Measurements from ENCODE around the gene ZSCAN30.

DNA sequence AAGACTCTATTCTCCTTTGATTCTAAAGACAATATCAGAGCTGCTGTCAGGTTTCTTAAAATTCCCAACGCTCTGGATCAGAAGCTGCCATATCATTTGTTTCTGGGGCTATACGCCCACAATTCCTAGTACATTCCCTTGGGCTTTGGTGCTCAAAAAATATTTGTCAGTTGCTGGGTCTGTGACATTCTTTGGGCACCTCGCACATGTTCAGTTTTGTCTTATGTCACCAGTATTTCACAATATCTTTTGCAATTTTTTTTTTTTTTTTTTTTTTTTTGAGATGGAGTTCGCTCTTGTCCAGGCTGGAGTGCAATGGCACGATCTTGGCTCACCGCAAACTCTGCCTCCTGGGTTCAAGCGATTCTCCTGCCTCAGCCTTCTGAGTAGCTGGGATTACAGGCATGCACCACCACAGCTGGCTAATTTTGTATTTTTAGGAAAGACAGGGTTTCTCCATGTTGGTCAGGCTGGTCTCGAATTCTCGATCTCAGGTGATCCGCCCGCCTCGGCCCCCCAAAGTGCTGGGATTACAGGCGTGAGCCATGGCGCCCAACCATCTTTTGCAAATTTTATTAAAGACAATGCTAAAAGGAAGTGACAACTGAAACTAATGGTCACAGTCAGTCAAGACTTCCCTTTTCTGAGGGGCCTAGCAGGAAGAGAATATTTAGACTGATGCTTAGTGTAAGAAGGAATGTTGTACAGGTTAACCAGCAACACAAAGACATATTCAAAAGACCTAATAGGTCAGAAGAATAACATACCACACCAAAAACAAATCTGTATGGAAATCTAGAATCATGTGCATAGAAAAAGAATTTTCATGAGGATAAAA lies 42.4 kb downstream of the ZSCAN30 start:
- TF ChIP-seq, protein P1, sequence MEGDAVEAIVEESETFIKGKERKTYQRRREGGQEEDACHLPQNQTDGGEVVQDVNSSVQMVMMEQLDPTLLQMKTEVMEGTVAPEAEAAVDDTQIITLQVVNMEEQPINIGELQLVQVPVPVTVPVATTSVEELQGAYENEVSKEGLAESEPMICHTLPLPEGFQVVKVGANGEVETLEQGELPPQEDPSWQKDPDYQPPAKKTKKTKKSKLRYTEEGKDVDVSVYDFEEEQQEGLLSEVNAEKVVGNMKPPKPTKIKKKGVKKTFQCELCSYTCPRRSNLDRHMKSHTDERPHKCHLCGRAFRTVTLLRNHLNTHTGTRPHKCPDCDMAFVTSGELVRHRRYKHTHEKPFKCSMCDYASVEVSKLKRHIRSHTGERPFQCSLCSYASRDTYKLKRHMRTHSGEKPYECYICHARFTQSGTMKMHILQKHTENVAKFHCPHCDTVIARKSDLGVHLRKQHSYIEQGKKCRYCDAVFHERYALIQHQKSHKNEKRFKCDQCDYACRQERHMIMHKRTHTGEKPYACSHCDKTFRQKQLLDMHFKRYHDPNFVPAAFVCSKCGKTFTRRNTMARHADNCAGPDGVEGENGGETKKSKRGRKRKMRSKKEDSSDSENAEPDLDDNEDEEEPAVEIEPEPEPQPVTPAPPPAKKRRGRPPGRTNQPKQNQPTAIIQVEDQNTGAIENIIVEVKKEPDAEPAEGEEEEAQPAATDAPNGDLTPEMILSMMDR (IDR thresholded peaks at IDR 0.05), result no peak
- TF ChIP-seq POLR2A (IDR thresholded peaks at IDR 0.05), result no peak
- no peak for TF ChIP-seq POLR2AphosphoS5 (IDR thresholded peaks at IDR 0.05)

All from breast epithelium (tissue), 3 donors.